ENCODE measurements around the gene MIER3. TPM values are rescaled to one million over a fixed set of nuclear protein-coding genes. Genes with fewer than 3 reads are reported as not detected.

MIER3 gene
- total RNA-seq, 1 experiment from 2014 or later: 44.8 TPM

DNA sequence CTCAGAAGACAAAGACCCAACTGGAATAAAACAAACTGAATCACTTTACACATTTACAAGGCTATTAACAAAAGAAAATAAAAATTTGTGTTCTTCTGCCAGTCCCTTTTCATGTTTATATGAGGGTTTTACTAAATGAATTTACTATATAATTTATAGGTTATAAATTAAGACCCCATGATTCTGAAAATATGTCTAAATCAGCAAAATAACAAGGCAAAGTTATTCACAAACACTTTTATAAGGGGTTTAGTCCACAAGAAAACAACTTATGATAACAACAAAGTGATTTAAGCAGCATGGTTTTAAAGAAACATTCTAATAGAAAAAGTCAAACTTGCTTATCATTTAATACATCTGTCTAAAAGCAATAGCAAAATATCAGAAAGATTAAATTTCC lies 4.9 kb downstream of the MIER3 start:
- Mint-ChIP-seq H3K4me3 (no peak overlapping the region), H3K9me3 (no peaks in the 10 kb centered on the region; a peak in 1 of 5 replicates), H3K27ac (no peak overlapping the region), H3K36me3 (ENCODE audit: insufficient read depth in 1 of 3, low read depth in 3 of 3) (peaks cover 19 to 58% (median 47%) of the 10 kb centered on the region in 3 experiments; a peak in 6 of 7 replicates), H3K27me3 (ENCODE audit: low read depth) (no peaks in the 10 kb centered on the region), H3K4me1 (peaks cover 11 to 12% of the 10 kb centered on the region in 2 experiments)
- Histone ChIP-seq H3K79me1 (ENCODE audit: insufficient read depth, low read depth, low read length, poor library complexity, severe bottlenecking) (no peaks in the 10 kb centered on the region), H4K20me1 (ENCODE audit: control insufficient read depth, insufficient read depth, insufficient read length) (no peaks in the 10 kb centered on the region), H3K23ac (ENCODE audit: insufficient read length, low read depth, low read length) (no peak overlapping the region), H3K56ac (ENCODE audit: insufficient read length, low read depth, low read length) (no peak overlapping the region), H2BK5ac (ENCODE audit: insufficient read length, low read length) (no peak overlapping the region), H3K4me1 (ENCODE audit: insufficient read depth, low read length) (no peaks in the 10 kb centered on the region), H2BK20ac (ENCODE audit: low read depth, low read length, poor library complexity, severe bottlenecking) (no peak overlapping the region), H2AFZ (ENCODE audit: low read length) (no peak overlapping the region), H2BK15ac (ENCODE audit: low read depth, low read length) (no peak overlapping the region), H3K4me2 (ENCODE audit: insufficient read depth, insufficient read length, low read length) (no peak overlapping the region), H3K79me2 (ENCODE audit: insufficient read depth, low read length) (peaks cover 2% of the 10 kb centered on the region; the same call in 1 of the 2 replicates), H3K18ac (ENCODE audit: insufficient read length, low read depth, low read length) (no peak overlapping the region), H4K8ac (replicated peaks; ENCODE audit: insufficient read length, low read depth, low read length) (no peak overlapping the region), H3K27ac (ENCODE audit: insufficient read length, low read depth, low read length) (no peak overlapping the region), H3K27me3 (ENCODE audit: insufficient read depth, low read length) (no peaks in the 10 kb centered on the region), H3T11ph (ENCODE audit: low read length) (no peak overlapping the region), H3K4ac (ENCODE audit: low read depth, low read length) (no peak overlapping the region), H3K9ac (ENCODE audit: extremely low read depth, insufficient read length, low read length) (no peak overlapping the region), H2BK120ac (ENCODE audit: low read depth, low read length, poor library complexity, severe bottlenecking) (no peak overlapping the region), H4K5ac (ENCODE audit: insufficient read length, low read depth, low read length) (no peak overlapping the region), H3K9me3 (ENCODE audit: control insufficient read depth, low read depth, low read length) (no peaks in the 10 kb centered on the region), H4K91ac (ENCODE audit: insufficient read length, low read depth, low read length) (no peak overlapping the region), H2AK5ac (ENCODE audit: insufficient read length, low read length) (no peak overlapping the region), H2BK12ac (ENCODE audit: insufficient read length, low read depth, low read length) (no peak overlapping the region), H3K23me2 (ENCODE audit: insufficient read length, low read depth, low read length, poor library complexity, severe bottlenecking) (peaks cover 10% of the 10 kb centered on the region), H3K14ac (ENCODE audit: insufficient read depth, low read length) (no peak overlapping the region)
- DNase-seq: no peak
- TF ChIP-seq, protein P1, sequence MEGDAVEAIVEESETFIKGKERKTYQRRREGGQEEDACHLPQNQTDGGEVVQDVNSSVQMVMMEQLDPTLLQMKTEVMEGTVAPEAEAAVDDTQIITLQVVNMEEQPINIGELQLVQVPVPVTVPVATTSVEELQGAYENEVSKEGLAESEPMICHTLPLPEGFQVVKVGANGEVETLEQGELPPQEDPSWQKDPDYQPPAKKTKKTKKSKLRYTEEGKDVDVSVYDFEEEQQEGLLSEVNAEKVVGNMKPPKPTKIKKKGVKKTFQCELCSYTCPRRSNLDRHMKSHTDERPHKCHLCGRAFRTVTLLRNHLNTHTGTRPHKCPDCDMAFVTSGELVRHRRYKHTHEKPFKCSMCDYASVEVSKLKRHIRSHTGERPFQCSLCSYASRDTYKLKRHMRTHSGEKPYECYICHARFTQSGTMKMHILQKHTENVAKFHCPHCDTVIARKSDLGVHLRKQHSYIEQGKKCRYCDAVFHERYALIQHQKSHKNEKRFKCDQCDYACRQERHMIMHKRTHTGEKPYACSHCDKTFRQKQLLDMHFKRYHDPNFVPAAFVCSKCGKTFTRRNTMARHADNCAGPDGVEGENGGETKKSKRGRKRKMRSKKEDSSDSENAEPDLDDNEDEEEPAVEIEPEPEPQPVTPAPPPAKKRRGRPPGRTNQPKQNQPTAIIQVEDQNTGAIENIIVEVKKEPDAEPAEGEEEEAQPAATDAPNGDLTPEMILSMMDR (conservative IDR thresholded peaks at IDR 0.05): no peak

Measured in H9 (cell line).